GM21619 (cell line): ENCODE results near the gene ITPR2.
"Not testable (repeated sequence)": the region's sequence is repeated elsewhere in the genome, so short reads cannot be mapped to it uniquely, and the experiment has no call there.

Experiments
- ATAC-seq: cut with Tn5 transposase; IDR thresholded peaks from one replicate; pipeline ENCODE4 v1.9.1; 2021; ENCODE audit not compliant: unreplicated experiment

ITPR2 gene

GRCh38 chr12:26680727-26681455 is 152.1 kb downstream of the ITPR2 start:
- no peak for ATAC-seq

GRCh38 chr12:26678697-26679660 is 154.0 kb downstream of the ITPR2 start:
- ATAC-seq: no peak

GRCh38 chr12:26671487-26671886 is 161.5 kb downstream of the ITPR2 start:
- not testable (repeated sequence) for ATAC-seq

GRCh38 chr12:26668847-26669246 is 164.1 kb downstream of the ITPR2 start:
- no peak for ATAC-seq

- no peak for ATAC-seq
Observed at GRCh38 chr12:26668230-26668629, 164.8 kb downstream of the ITPR2 start.

- no peak for ATAC-seq
Observed at GRCh38 chr12:26666286-26666685, 166.7 kb downstream of the ITPR2 start.

- ATAC-seq: no peak
Observed at GRCh38 chr12:26661399-26661798, 171.6 kb downstream of the ITPR2 start.

- no peak for ATAC-seq
Observed at GRCh38 chr12:26659930-26660329, 173.1 kb downstream of the ITPR2 start.

- ATAC-seq: no peak
Observed at GRCh38 chr12:26658991-26659390, 174.0 kb downstream of the ITPR2 start.

- no peak for ATAC-seq
Observed at GRCh38 chr12:26654623-26655022, 178.4 kb downstream of the ITPR2 start.

GRCh38 chr12:26651566-26652188 is 181.3 kb downstream of the ITPR2 start:
- ATAC-seq: no peak

GRCh38 chr12:26651036-26651435 is 182.0 kb downstream of the ITPR2 start:
- ATAC-seq: no peak

GRCh38 chr12:26648999-26649398 is 184.0 kb downstream of the ITPR2 start:
- no peak for ATAC-seq

- no peak for ATAC-seq
Observed at GRCh38 chr12:26648584-26648983, 184.4 kb downstream of the ITPR2 start.

GRCh38 chr12:26648066-26648465 is 184.9 kb downstream of the ITPR2 start:
- ATAC-seq: no peak

- ATAC-seq: no peak
Observed at GRCh38 chr12:26647088-26647487, 185.9 kb downstream of the ITPR2 start.

GRCh38 chr12:26646571-26646970 is 186.4 kb downstream of the ITPR2 start:
- ATAC-seq: no peak

GRCh38 chr12:26644376-26644775 is 188.6 kb downstream of the ITPR2 start:
- ATAC-seq: not testable (repeated sequence)

- no peak for ATAC-seq
Observed at GRCh38 chr12:26643532-26644315, 189.3 kb downstream of the ITPR2 start.

GRCh38 chr12:26642361-26642760 is 190.6 kb downstream of the ITPR2 start:
- ATAC-seq: no peak
